Naive B cell (primary cell): ENCODE results near the gene IMMP2L. TPM values are rescaled to one million over a fixed set of nuclear protein-coding genes. Genes with fewer than 3 reads are reported as not detected.

Experiments used
- ATAC-seq, 2 donors: fragments of 150-1000 bp; cut with Tn5 transposase; 2 replicates each; pipeline ENCODE4 v1.10.0; 2021; ENCODE audit warnings: low read depth in 2 of 2, mild to moderate bottlenecking in 2 of 2, moderate library complexity in 2 of 2
- DNase-seq: peaks from one replicate; pipeline ENCODE4 v3.0.0; 2022
- H3K27ac Mint-ChIP-seq, 6 donors: one replicate each; pipeline ENCODE4 v1.8.0; 2020 to 2022; ENCODE audit warnings: mild to moderate bottlenecking in 6 of 6, mixed read lengths in 6 of 6, moderate library complexity in 5 of 6, inconsistent platforms in 2 of 6
- H3K27me3 Mint-ChIP-seq, 3 donors: one replicate each; pipeline ENCODE4 v1.8.0; 2021 to 2022; ENCODE audit warnings: mixed read lengths in 3 of 3, mild to moderate bottlenecking in 1 of 3
- H3K36me3 Mint-ChIP-seq, 2 donors: one replicate each; pipeline ENCODE4 v1.8.0; 2020 to 2022; ENCODE audit warnings: mixed read lengths in 2 of 2, inconsistent platforms in 1 of 2, mild to moderate bottlenecking in 1 of 2
- H3K4me1 Mint-ChIP-seq, 3 donors: one replicate each; pipeline ENCODE4 v1.8.0; 2020 to 2022; ENCODE audit warnings: mixed read lengths in 3 of 3, inconsistent platforms in 1 of 3, mild to moderate bottlenecking in 1 of 3, moderate library complexity in 1 of 3
- H3K4me3 Mint-ChIP-seq, 8 donors: one replicate each; pipeline ENCODE4 v1.8.0; 2020 to 2022; ENCODE audit warnings: mild to moderate bottlenecking in 8 of 8, mixed read lengths in 8 of 8, moderate library complexity in 8 of 8, inconsistent platforms in 2 of 8
- H3K9me3 Mint-ChIP-seq, 7 donors: one replicate each; pipeline ENCODE4 v1.8.0; 2020 to 2022; ENCODE audit warnings: mixed read lengths in 7 of 7, mild to moderate bottlenecking in 5 of 7, inconsistent platforms in 2 of 7, moderate library complexity in 1 of 7
- polyA plus RNA-seq, 6 donors: library from polyadenylated mRNA; unstranded; fragments of 300-500 nt; fragmentation: Illumina TruSeq; gene quantifications; one replicate each; pipeline ENCODE4 v1.2.3, GENCODE V29; 2021; ENCODE audit warnings: low read depth in 6 of 6

The IMMP2L gene
- polyA plus RNA-seq, 6 donors from 2014 or later: 14.9 to 34.0 (median 25.9) TPM

DNA sequence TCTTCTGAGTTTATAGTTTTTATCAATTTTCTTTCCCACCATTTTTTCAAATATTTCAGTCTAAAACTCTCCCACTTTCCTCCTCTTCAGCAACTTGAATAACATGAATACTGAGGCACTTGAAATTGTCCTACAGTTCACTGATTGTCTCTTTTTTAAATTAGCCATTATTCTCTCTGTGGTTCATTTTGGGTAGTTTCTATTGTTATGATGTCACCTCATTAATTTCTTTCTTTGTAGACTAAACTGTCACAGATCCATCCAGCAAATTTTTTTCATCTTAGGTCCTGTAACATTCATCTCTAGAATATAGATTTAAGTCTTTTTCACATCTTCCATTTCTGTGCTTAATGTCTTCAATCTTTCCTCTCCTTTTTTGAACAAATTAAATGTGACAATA, 326.6 kb downstream of the IMMP2L start:
- Mint-ChIP-seq H3K4me1 (peaks cover 9 to 17% (median 11%) of the 10 kb centered on the region in 3 donors), H3K27me3 (no peaks in the 10 kb centered on the region), H3K9me3 (peaks cover 0 to 4% (median 0%) of the 10 kb centered on the region in 7 donors), H3K27ac (no peak overlapping the region), H3K4me3 (no peak overlapping the region), H3K36me3 (peaks cover 9% of the 10 kb centered on the region in 2 donors)
- DNase-seq (no peak), ATAC-seq (no peak)

- Mint-ChIP-seq H3K27me3 (no peaks in the 10 kb centered on the region), H3K4me3 (no peak overlapping the region), H3K4me1 (peaks cover 0 to 6% (median 0%) of the 10 kb centered on the region in 3 donors), H3K9me3 (peaks cover 0 to 4% (median 0%) of the 10 kb centered on the region in 7 donors), H3K27ac (peak overlapping the region in 1 of 6 donors; percentile 33), H3K36me3 (peaks cover 9% of the 10 kb centered on the region in 2 donors)
- DNase-seq (no peak), ATAC-seq (no peak)
These were observed 329.8 kb downstream of the IMMP2L start for GRCh38 chr7:111232249-111233084.

GRCh38 chr7:111229916-111230315, 332.4 kb downstream of the IMMP2L start:
- ATAC-seq: no peak
- no peaks in the 10 kb centered on the region for H3K27me3 Mint-ChIP-seq
- peak overlapping the region in 1 of 6 donors; percentile 9 for H3K27ac Mint-ChIP-seq
- no peak overlapping the region for H3K4me3 Mint-ChIP-seq
- no peaks in the 10 kb centered on the region for H3K9me3 Mint-ChIP-seq
- H3K36me3 Mint-ChIP-seq: no peaks in the 10 kb centered on the region
- H3K4me1 Mint-ChIP-seq: peaks cover 0 to 6% (median 0%) of the 10 kb centered on the region in 3 donors
- no peak for DNase-seq

GRCh38 chr7:111229181-111229740, 333.0 kb downstream of the IMMP2L start:
- Mint-ChIP-seq H3K27me3 (no peaks in the 10 kb centered on the region), H3K27ac (no peak overlapping the region), H3K4me1 (peaks cover 0 to 6% (median under 1%) of the 10 kb centered on the region in 3 donors), H3K9me3 (no peaks in the 10 kb centered on the region), H3K4me3 (no peak overlapping the region), H3K36me3 (no peaks in the 10 kb centered on the region)
- ATAC-seq (no peak), DNase-seq (no peak)

GRCh38 chr7:111228437-111228836, 333.9 kb downstream of the IMMP2L start:
- no peaks in the 10 kb centered on the region for H3K27me3 Mint-ChIP-seq
- ATAC-seq (no peak), DNase-seq (no peak)
- no peak overlapping the region for H3K27ac Mint-ChIP-seq
- H3K36me3 Mint-ChIP-seq: no peaks in the 10 kb centered on the region
- H3K9me3 Mint-ChIP-seq: no peaks in the 10 kb centered on the region
- H3K4me3 Mint-ChIP-seq: no peak overlapping the region
- peaks cover 0 to 6% (median 5%) of the 10 kb centered on the region in 3 donors for H3K4me1 Mint-ChIP-seq

GRCh38 chr7:111226800-111227199, 335.5 kb downstream of the IMMP2L start:
- Mint-ChIP-seq H3K4me1 (peaks cover 0 to 5% (median 0%) of the 10 kb centered on the region in 3 donors), H3K27me3 (no peaks in the 10 kb centered on the region), H3K9me3 (no peaks in the 10 kb centered on the region), H3K27ac (no peak overlapping the region), H3K4me3 (no peak overlapping the region), H3K36me3 (no peaks in the 10 kb centered on the region)
- ATAC-seq: no peak
- no peak for DNase-seq

- no peak for ATAC-seq
- peaks cover 0 to 5% (median 0%) of the 10 kb centered on the region in 3 donors for H3K4me1 Mint-ChIP-seq
- no peak overlapping the region for H3K27ac Mint-ChIP-seq
- H3K27me3 Mint-ChIP-seq: no peaks in the 10 kb centered on the region
- H3K9me3 Mint-ChIP-seq: no peaks in the 10 kb centered on the region
- DNase-seq: no peak
- no peaks in the 10 kb centered on the region for H3K36me3 Mint-ChIP-seq
- no peak overlapping the region for H3K4me3 Mint-ChIP-seq
These were observed 337.7 kb downstream of the IMMP2L start for GRCh38 chr7:111224354-111225231.

DNA sequence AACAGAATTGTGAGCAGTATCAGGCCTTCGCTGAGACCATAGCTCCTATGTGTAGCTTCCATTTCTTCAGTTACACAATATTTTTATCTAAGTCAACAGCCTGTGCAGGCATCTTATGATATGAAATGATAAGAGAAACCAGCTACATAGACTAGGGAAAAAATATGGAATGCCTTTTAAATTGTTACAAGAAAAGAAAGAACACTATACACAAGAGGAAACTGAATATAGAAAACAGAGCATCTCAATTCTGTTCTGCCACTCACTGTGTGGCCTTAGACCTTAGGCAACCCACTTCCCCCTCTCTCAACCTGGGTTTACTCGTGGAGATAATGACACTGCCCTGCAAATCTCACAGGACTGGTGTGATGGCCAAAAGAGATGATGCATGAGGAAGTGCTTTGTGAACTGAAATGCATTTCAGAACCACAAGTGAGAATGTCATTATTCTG, 338.5 kb downstream of the IMMP2L start:
- Mint-ChIP-seq H3K4me3 (no peak overlapping the region), H3K27ac (no peak overlapping the region), H3K36me3 (no peaks in the 10 kb centered on the region), H3K4me1 (peaks cover 0 to 5% (median 0%) of the 10 kb centered on the region in 3 donors), H3K27me3 (no peaks in the 10 kb centered on the region), H3K9me3 (no peaks in the 10 kb centered on the region)
- no peak for DNase-seq
- ATAC-seq: no peak

DNA sequence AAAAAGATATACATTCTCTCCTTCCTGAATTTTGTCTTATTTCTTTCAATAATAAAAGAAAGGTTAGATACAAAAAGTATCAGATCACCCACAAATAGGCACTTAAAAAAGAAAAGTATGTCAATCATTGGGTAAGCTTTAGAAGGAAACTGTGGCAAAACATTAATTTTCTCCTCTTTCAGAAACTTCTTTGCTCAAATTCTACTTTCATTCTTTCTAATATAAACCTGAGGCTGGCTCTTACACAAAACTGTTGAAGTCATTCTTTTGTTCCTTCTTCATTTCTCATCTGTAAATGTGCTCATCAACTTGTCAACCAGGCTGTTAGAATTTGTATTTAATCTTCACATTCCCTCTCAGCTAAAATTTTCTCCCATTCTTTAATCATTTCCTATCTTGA, 346.7 kb downstream of the IMMP2L start:
- no peak for ATAC-seq
- no peak for DNase-seq
- no peaks in the 10 kb centered on the region for H3K4me1 Mint-ChIP-seq
- H3K27ac Mint-ChIP-seq: no peak overlapping the region
- H3K9me3 Mint-ChIP-seq: no peaks in the 10 kb centered on the region
- H3K27me3 Mint-ChIP-seq: no peaks in the 10 kb centered on the region
- H3K36me3 Mint-ChIP-seq: peaks cover 16 to 18% of the 10 kb centered on the region in 2 donors
- no peak overlapping the region for H3K4me3 Mint-ChIP-seq

DNA sequence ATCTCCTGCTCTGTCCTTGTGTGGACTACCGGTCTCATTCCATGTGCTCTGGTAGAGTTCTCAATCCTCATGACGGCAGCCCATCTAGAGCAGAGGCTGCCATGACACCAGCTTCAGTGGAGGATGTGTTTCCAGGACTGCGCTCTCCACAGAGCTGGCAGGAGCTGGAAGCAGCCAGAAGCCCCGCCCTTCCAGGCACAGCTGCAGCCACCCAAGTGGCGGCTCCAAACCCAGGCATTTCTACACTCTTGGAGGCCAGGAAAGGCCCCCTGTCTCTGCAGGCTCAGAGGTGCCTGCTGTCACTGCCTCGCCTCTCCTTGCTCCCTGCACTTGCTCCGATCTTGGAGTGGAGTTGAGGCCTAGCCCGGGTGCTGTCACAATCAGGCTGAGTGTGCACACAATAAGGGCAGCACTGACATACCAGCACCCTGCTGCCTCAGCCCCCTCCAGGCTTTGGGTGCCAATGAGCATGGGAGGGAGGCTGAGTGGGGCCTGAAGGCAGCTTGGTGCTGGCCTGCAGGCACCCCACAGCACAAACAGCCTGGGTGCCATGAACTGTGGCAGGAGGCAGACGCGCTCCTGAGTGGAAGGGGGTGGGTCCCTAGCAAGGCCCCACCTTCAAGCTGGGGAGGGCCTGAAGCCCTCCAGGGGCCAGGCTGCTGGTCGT, 349.3 kb downstream of the IMMP2L start:
- DNase-seq (no peak), ATAC-seq (no peak)
- Mint-ChIP-seq H3K4me3 (no peak overlapping the region), H3K4me1 (no peaks in the 10 kb centered on the region), H3K27me3 (no peaks in the 10 kb centered on the region), H3K9me3 (no peaks in the 10 kb centered on the region), H3K27ac (no peak overlapping the region), H3K36me3 (peaks cover 16 to 23% of the 10 kb centered on the region in 2 donors)

GRCh38 chr7:111210996-111211395, 351.3 kb downstream of the IMMP2L start:
- no peak overlapping the region for H3K4me3 Mint-ChIP-seq
- no peaks in the 10 kb centered on the region for H3K9me3 Mint-ChIP-seq
- no peaks in the 10 kb centered on the region for H3K4me1 Mint-ChIP-seq
- H3K36me3 Mint-ChIP-seq: peaks cover 16 to 23% of the 10 kb centered on the region in 2 donors
- H3K27me3 Mint-ChIP-seq: no peaks in the 10 kb centered on the region
- ATAC-seq: no peak
- no peak for DNase-seq
- peak overlapping the region in 1 of 6 donors; percentile 1 for H3K27ac Mint-ChIP-seq

GRCh38 chr7:111210043-111210442, 352.2 kb downstream of the IMMP2L start:
- Mint-ChIP-seq H3K27ac (no peak overlapping the region), H3K4me3 (no peak overlapping the region)

DNA sequence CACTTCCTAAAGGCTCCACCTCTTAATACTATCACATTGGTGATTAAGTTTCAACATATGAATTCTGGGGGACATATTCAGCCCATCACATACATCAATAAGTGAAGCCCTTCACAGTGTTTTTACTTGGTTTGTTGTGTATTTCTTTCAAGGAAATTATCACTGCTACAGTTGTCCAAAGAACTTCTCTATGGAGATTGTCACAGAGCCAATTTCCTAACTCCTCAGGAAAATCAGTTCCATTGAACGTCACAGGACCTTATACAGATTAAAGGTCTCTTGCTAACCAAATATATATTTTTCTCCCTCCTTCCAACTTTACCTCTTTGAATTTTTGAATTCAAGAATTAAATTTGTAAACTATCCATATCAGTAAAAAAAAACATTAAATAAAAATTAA, 357.0 kb downstream of the IMMP2L start:
- DNase-seq: no peak
- H3K4me1 Mint-ChIP-seq: no peaks in the 10 kb centered on the region
- no peak for ATAC-seq
- H3K36me3 Mint-ChIP-seq: peaks cover 7 to 26% of the 10 kb centered on the region in 2 donors
- no peaks in the 10 kb centered on the region for H3K27me3 Mint-ChIP-seq
- peaks cover 0 to 18% (median 9%) of the 10 kb centered on the region in 7 donors for H3K9me3 Mint-ChIP-seq
- no peak overlapping the region for H3K4me3 Mint-ChIP-seq
- no peak overlapping the region for H3K27ac Mint-ChIP-seq

More at GRCh38 chr7:111210043-111210442, 352.2 kb downstream of the IMMP2L start:
- no peaks in the 10 kb centered on the region for H3K9me3 Mint-ChIP-seq
- DNase-seq (no peak), ATAC-seq (no peak)
- H3K36me3 Mint-ChIP-seq: peaks cover 16 to 22% of the 10 kb centered on the region in 2 donors
- no peaks in the 10 kb centered on the region for H3K27me3 Mint-ChIP-seq
- no peaks in the 10 kb centered on the region for H3K4me1 Mint-ChIP-seq
